ENCODE data around the gene C1orf53. TPM values are rescaled to one million over a fixed set of nuclear protein-coding genes. Genes with fewer than 3 reads are reported as not detected.

The C1orf53 gene
- total RNA-seq, 2 experiments from 2014 or later: not detected

DNA sequence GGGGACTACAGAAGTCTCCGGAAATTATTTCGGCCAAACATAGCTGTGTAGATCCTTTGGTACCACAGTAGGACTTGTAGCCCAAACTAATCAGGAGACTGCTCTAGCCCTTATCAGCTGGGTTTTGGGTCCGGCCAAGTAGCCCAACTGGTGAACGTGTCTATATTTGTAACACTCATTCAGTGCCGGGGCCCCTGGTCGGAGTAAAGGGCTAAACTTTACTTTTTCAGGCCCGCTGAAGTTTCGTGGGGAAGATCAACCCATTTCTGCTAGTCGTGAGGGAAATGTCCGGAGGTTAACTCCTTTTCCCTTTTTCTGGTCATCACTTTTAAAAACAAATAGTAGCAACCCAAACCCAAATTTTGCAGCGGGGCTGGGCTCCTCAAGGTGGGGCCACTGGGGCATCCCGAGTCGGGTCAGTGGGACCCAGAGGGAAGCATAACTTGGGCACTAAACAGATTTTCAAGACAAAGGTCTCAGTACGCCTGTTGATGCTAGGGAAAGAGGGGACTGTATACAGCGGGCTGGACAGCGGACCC is 16.4 kb downstream of the C1orf53 start:
- CTCF ChIA-PET: no interaction called here
- no peaks in the 10 kb centered on the region for H3K9me3 Mint-ChIP-seq
- H3K4me1 Mint-ChIP-seq (ENCODE audit: low read depth): peaks cover 74% of the 10 kb centered on the region
- peaks cover 62% of the 10 kb centered on the region for H3K4me1 ChIP-seq (ENCODE audit: insufficient read depth, low read length)
- peak overlapping the region; percentile 78 for H3K4me3 Mint-ChIP-seq
- H3K36me3 ChIP-seq (ENCODE audit: insufficient read depth, low read length): no peaks in the 10 kb centered on the region
- H3K27ac ChIP-seq (ENCODE audit: low read depth in 1 of 2, low read length in 2 of 2): no peak overlapping the region
- no peak for ATAC-seq (ENCODE audit: poor library complexity)
- intact Hi-C loops (cut with DNase I, micrococcal nuclease): loop anchor here (1.0 to 10.0 kb wide), 5 partner anchors 9 to 766 kb away; partner anchors contain the start of gene DENND1B (in 1 of the 2)
- TF ChIP-seq, protein P1, sequence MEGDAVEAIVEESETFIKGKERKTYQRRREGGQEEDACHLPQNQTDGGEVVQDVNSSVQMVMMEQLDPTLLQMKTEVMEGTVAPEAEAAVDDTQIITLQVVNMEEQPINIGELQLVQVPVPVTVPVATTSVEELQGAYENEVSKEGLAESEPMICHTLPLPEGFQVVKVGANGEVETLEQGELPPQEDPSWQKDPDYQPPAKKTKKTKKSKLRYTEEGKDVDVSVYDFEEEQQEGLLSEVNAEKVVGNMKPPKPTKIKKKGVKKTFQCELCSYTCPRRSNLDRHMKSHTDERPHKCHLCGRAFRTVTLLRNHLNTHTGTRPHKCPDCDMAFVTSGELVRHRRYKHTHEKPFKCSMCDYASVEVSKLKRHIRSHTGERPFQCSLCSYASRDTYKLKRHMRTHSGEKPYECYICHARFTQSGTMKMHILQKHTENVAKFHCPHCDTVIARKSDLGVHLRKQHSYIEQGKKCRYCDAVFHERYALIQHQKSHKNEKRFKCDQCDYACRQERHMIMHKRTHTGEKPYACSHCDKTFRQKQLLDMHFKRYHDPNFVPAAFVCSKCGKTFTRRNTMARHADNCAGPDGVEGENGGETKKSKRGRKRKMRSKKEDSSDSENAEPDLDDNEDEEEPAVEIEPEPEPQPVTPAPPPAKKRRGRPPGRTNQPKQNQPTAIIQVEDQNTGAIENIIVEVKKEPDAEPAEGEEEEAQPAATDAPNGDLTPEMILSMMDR (IDR thresholded peaks at IDR 0.05): no peak
- H3K27me3 ChIP-seq (ENCODE audit: control insufficient read depth in 1 of 2, insufficient read depth in 2 of 2, low read length in 2 of 2): peaks cover 91 to 93% of the 10 kb centered on the region in 2 experiments
- POLR2A ChIA-PET: interaction anchor here (1.3 to 6.4 kb wide), 4 partner anchors 11 to 15 kb away, joined by 4 to 39 read pairs (median 6); partner anchors contain the start of gene C1orf53
- H3K9me3 ChIP-seq (ENCODE audit: control insufficient read depth in 1 of 2, insufficient read depth in 1 of 2, low read length in 2 of 2): peaks cover 0 to 36% of the 10 kb centered on the region in 2 experiments
- H3K4me3 ChIP-seq (ENCODE audit: low read length): no peak overlapping the region
- no peaks in the 10 kb centered on the region for H3K36me3 Mint-ChIP-seq (ENCODE audit: low read depth)
- H3K27ac Mint-ChIP-seq: no peak overlapping the region
- DNase-seq: peak in 1 of 14 experiments; percentile 24
- H3K27me3 Mint-ChIP-seq: peaks cover 97% of the 10 kb centered on the region

- TF ChIP-seq, protein P1 (IDR thresholded peaks at IDR 0.05): no peak
- Histone ChIP-seq H3K4me3 (ENCODE audit: low read length) (peak overlapping the region; percentile 15), H3K27me3 (ENCODE audit: control insufficient read depth in 1 of 2, insufficient read depth in 2 of 2, low read length in 2 of 2) (peaks cover 85 to 87% of the 10 kb centered on the region in 2 experiments), H3K4me1 (ENCODE audit: insufficient read depth, low read length) (peaks cover 62% of the 10 kb centered on the region), H3K9me3 (ENCODE audit: control insufficient read depth in 1 of 2, insufficient read depth in 1 of 2, low read length in 2 of 2) (peaks cover 0 to 35% of the 10 kb centered on the region in 2 experiments), H3K27ac (ENCODE audit: low read depth in 1 of 2, low read length in 2 of 2) (no peak overlapping the region), H3K36me3 (ENCODE audit: insufficient read depth, low read length) (no peaks in the 10 kb centered on the region)
- Mint-ChIP-seq H3K4me1 (ENCODE audit: low read depth) (peaks cover 68% of the 10 kb centered on the region), H3K4me3 (peak overlapping the region; percentile 78), H3K36me3 (ENCODE audit: low read depth) (no peaks in the 10 kb centered on the region), H3K27ac (no peak overlapping the region), H3K27me3 (peaks cover 95% of the 10 kb centered on the region), H3K9me3 (no peaks in the 10 kb centered on the region)
- DNase-seq (peak in 3 of 14 experiments; percentile 27 to 38 (median 27)), ATAC-seq (ENCODE audit: poor library complexity) (no peak)
- intact Hi-C loops (cut with DNase I, micrococcal nuclease): loop anchor here (5.0 to 10.0 kb wide), 5 partner anchors 47 to 765 kb away; partner anchors contain the start of gene DENND1B (in 1 of the 2)
- POLR2A ChIA-PET: interaction anchor here (0.6 to 1.7 kb wide), 3 partner anchors 11 to 760 kb away, joined by 3 to 6 read pairs (median 4); no protein-coding TSS in a partner anchor
- CTCF ChIA-PET: no interaction called here
Measured at GRCh38 chr1:197919346-197920066, 17.1 kb downstream of the C1orf53 start.

GRCh38 chr1:197920067-197920396 is 17.6 kb downstream of the C1orf53 start:
- Mint-ChIP-seq H3K4me1 (ENCODE audit: low read depth) (peaks cover 63% of the 10 kb centered on the region), H3K9me3 (no peaks in the 10 kb centered on the region), H3K36me3 (ENCODE audit: low read depth) (no peaks in the 10 kb centered on the region), H3K27ac (no peak overlapping the region), H3K4me3 (peak overlapping the region; percentile 69), H3K27me3 (peaks cover 93% of the 10 kb centered on the region)
- ChIA-PET POLR2A (interaction anchor here (0.6 to 1.7 kb wide), 3 partner anchors 10 to 759 kb away, joined by 3 to 6 read pairs (median 4); no protein-coding TSS in a partner anchor), CTCF (no interaction called here)
- H3K36me3 ChIP-seq (ENCODE audit: insufficient read depth, low read length): no peaks in the 10 kb centered on the region
- intact Hi-C loops (cut with DNase I, micrococcal nuclease): loop anchor here in 1 of 2 experiments (5.0 to 10.0 kb wide), 3 partner anchors 48 to 525 kb away; no protein-coding TSS in a partner anchor
- H3K4me3 ChIP-seq (ENCODE audit: low read length): peak overlapping the region; percentile 15
- TF ChIP-seq, protein P1 (IDR thresholded peaks at IDR 0.05): no peak
- no peak overlapping the region for H3K27ac ChIP-seq (ENCODE audit: low read depth in 1 of 2, low read length in 2 of 2)
- peaks cover 0 to 35% of the 10 kb centered on the region in 2 experiments for H3K9me3 ChIP-seq (ENCODE audit: control insufficient read depth in 1 of 2, insufficient read depth in 1 of 2, low read length in 2 of 2)
- H3K4me1 ChIP-seq (ENCODE audit: insufficient read depth, low read length): peaks cover 62% of the 10 kb centered on the region
- ATAC-seq (ENCODE audit: poor library complexity) (no peak), DNase-seq (no peak)
- peaks cover 80 to 82% of the 10 kb centered on the region in 2 experiments for H3K27me3 ChIP-seq (ENCODE audit: control insufficient read depth in 1 of 2, insufficient read depth in 2 of 2, low read length in 2 of 2)

Measured in CD4-positive, alpha-beta T cell (primary cell).